ENCODE data around the gene RAB1A.

DNA sequence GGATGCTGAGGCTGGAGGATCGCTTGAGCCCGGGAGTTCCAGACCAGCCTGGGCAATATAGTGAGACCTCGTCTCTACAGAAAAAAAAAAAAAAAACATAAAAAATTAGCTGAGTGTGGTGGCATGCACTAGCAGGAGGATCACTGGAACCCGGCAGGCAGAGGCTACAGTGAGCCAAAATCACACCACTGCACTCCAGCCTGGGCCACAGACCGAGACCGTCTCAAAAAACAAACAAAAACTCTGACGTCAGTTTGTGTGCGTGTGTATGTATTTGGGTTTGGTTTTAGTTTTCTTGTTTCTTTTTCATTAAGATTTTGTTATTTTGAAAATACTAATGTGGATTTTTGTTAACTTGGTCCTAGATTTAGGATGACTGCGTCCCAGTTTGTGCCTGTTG, 54.7 kb downstream of the RAB1A start:
- TF ChIP-seq, protein P1, sequence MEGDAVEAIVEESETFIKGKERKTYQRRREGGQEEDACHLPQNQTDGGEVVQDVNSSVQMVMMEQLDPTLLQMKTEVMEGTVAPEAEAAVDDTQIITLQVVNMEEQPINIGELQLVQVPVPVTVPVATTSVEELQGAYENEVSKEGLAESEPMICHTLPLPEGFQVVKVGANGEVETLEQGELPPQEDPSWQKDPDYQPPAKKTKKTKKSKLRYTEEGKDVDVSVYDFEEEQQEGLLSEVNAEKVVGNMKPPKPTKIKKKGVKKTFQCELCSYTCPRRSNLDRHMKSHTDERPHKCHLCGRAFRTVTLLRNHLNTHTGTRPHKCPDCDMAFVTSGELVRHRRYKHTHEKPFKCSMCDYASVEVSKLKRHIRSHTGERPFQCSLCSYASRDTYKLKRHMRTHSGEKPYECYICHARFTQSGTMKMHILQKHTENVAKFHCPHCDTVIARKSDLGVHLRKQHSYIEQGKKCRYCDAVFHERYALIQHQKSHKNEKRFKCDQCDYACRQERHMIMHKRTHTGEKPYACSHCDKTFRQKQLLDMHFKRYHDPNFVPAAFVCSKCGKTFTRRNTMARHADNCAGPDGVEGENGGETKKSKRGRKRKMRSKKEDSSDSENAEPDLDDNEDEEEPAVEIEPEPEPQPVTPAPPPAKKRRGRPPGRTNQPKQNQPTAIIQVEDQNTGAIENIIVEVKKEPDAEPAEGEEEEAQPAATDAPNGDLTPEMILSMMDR (IDR thresholded peaks at IDR 0.05; ENCODE audit: low read depth, low read length, poor library complexity, severe bottlenecking): no peak
- no peak for TF ChIP-seq EZH2phosphoT487 (IDR thresholded peaks at IDR 0.05; ENCODE audit: borderline replicate concordance, low read length)

Measured in DOHH2 (cell line).